ENCODE results near the gene GADD45G.

The GADD45G gene

GRCh38 chr9:89604729-89605464 is at the start of gene GADD45G:
Gene GADD45G, plus strand, starts transcription at chr9:89605012. Its CDS starts 110 bp downstream, at chr9:89605122.
- peak; percentile 81 for DNase-seq

GRCh38 chr9:89555036-89555415 is 49.8 kb upstream of the GADD45G start:
- no peak for DNase-seq

GRCh38 chr9:89555451-89556375 is 49.1 kb upstream of the GADD45G start:
- DNase-seq: no peak

- no peak for DNase-seq
Observed at GRCh38 chr9:89558196-89558899, 46.5 kb upstream of the GADD45G start.

GRCh38 chr9:89558948-89559347 is 45.9 kb upstream of the GADD45G start:
- DNase-seq: no peak

GRCh38 chr9:89562186-89562814 is 42.5 kb upstream of the GADD45G start:
- peak; percentile 7 for DNase-seq

GRCh38 chr9:89563571-89564345 is 41.1 kb upstream of the GADD45G start:
- DNase-seq: no peak

- DNase-seq: no peak
Observed at GRCh38 chr9:89564346-89564878, 40.4 kb upstream of the GADD45G start.

GRCh38 chr9:89567649-89568048 is 37.2 kb upstream of the GADD45G start:
- DNase-seq: no peak

GRCh38 chr9:89574309-89574708 is 30.5 kb upstream of the GADD45G start:
- DNase-seq: no peak

GRCh38 chr9:89576404-89576839 is 28.4 kb upstream of the GADD45G start:
- peak; percentile 27 for DNase-seq

- DNase-seq: no peak
Observed at GRCh38 chr9:89577363-89577762, 27.4 kb upstream of the GADD45G start.

- no peak for DNase-seq
Observed at GRCh38 chr9:89579741-89580385, 24.9 kb upstream of the GADD45G start.

- no peak for DNase-seq
Observed at GRCh38 chr9:89586311-89586710, 18.5 kb upstream of the GADD45G start.

- no peak for DNase-seq
Observed at GRCh38 chr9:89588271-89588879, 16.4 kb upstream of the GADD45G start.

GRCh38 chr9:89590415-89590814 is 14.4 kb upstream of the GADD45G start:
- DNase-seq: no peak

- no peak for DNase-seq
Observed at GRCh38 chr9:89591274-89592212, 13.3 kb upstream of the GADD45G start.

GRCh38 chr9:89592213-89592815 is 12.5 kb upstream of the GADD45G start:
- no peak for DNase-seq
